Body of pancreas (tissue), 4 donors: ENCODE data around the gene SYVN1. TPM values are rescaled to one million over a fixed set of nuclear protein-coding genes. Genes with fewer than 3 reads are reported as not detected.
"Not testable (repeated sequence)": the region's sequence is repeated elsewhere in the genome, so short reads cannot be mapped to it uniquely, and the experiment has no call there.

Experiments used
- ATAC-seq: fragments of 150-250 bp; one replicate; pipeline ENCODE4 v1.9.1; 2016
- DNase-seq, 4 donors: peaks; one replicate each; pipeline ENCODE4 v3.0.0-alpha.2; 2019
- H3K27ac ChIP-seq, 4 donors: fragments of 200-600 bp; sonication (generic); 1 replicate in 3 of 4; 2 replicates in 1 of 4; pipeline versions ENCODE4 v1.5.1 to v1.6.1; 2016 to 2019; ENCODE audit warnings: mild to moderate bottlenecking in 1 of 4, mixed read lengths in 1 of 4, moderate library complexity in 1 of 4
- H3K27me3 ChIP-seq, 2 donors: fragments of 200-600 bp; sonication (generic); one replicate each; pipeline ENCODE4 v1.6.0; 2016; ENCODE audit warnings: mild to moderate bottlenecking in 1 of 2
- H3K36me3 ChIP-seq, 2 donors: fragments of 200-600 bp; sonication (generic); replicated peaks in 1 of 2; 2 replicates each; pipeline ENCODE4 v1.5.1; 2016; ENCODE audit warnings: low read depth in 2 of 2; ENCODE audit not compliant: insufficient read depth in 1 of 2
- H3K4me1 ChIP-seq: fragments of 200-600 bp; sonication (generic); one replicate; pipeline ENCODE4 v1.6.0; 2016
- H3K4me3 ChIP-seq, 2 donors: fragments of 200-600 bp; sonication (generic); 1 replicate in 1 of 2; 2 replicates in 1 of 2; pipeline ENCODE4 v1.5.1; 2016 to 2019
- H3K9me3 ChIP-seq, 3 donors: fragments of 200-600 bp; sonication (generic); 1 replicate in 2 of 3; 2 replicates in 1 of 3; pipeline ENCODE4 v1.5.1; 2016
- CTCF ChIP-seq, 7 experiments: fragments of 450-650 bp in 4 of 7; fragments of 200-600 bp in 3 of 7; sonication (generic) in 3 of 7; IDR thresholded peaks; one replicate each; pipeline ENCODE4 v1.5.1; 2016 to 2019; ENCODE audit warnings: antibody characterized with exemption in 7 of 7
- POLR2A ChIP-seq, 3 donors: fragments of 450-650 bp; IDR thresholded peaks; one replicate each; pipeline ENCODE4 v1.6.1; 2016; ENCODE audit warnings: antibody characterized with exemption in 3 of 3, mild to moderate bottlenecking in 2 of 3
- WGBS, 2 donors: methylation state at CpG; one replicate each; pipeline ENCODE4 v1.1.5; 2017; 5-methylcytosine and 5-hydroxymethylcytosine counted together
- intact Hi-C: fragments of 100-400 bp; cut with DNase I; formaldehyde crosslinking; loops from one replicate; pipeline ENCODE4 v1.15.1; 2023
- total RNA-seq, 2 donors: library from RNA; depleted of rRNA; stranded (reverse); fragments of >200 nt; gene quantifications; one replicate each; pipeline ENCODE4 v1.1.0, GENCODE V29; 2016

SYVN1 gene
- total RNA-seq, 2 donors from 2014 or later: 41.0 to 97.2 TPM

- TF ChIP-seq CTCF (IDR thresholded peaks at IDR 0.05) (peak; percentile 38 to 79 (median 58)), POLR2A (IDR thresholded peaks at IDR 0.05) (peak; percentile 64 to 81 (median 67))
- DNase-seq (peak; percentile 72 to 79 (median 75)), ATAC-seq (peak; percentile 58)
- WGBS, 2 donors: 0 to 1% methylated on average over 6 to 51 of the region's 60 CpGs
- H3K9me3 ChIP-seq: no peaks in the 10 kb centered on the region
- H3K4me3 ChIP-seq: peak overlapping the region; percentile 57 to 65
- intact Hi-C loops: no loop called here
- H3K4me1 ChIP-seq: peaks cover 46% of the 10 kb centered on the region
- peak overlapping the region; percentile 88 to 98 (median 96) for H3K27ac ChIP-seq
- peaks cover 0 to 3% of the 10 kb centered on the region in 2 donors for H3K36me3 ChIP-seq
- no peaks in the 10 kb centered on the region for H3K27me3 ChIP-seq
Observed at GRCh38 chr11:65180877-65181568, 46.7 kb upstream of the SYVN1 start.

GRCh38 chr11:65174571-65175010, 40.3 kb upstream of the SYVN1 start:
- H3K4me3 ChIP-seq, H3K4me1 ChIP-seq, H3K36me3 ChIP-seq, DNase-seq, ATAC-seq, H3K27ac ChIP-seq, intact Hi-C loops, H3K9me3 ChIP-seq, H3K27me3 ChIP-seq: not testable (repeated sequence)
- 43 to 50% methylated on average over 2 of the region's 2 CpGs for WGBS, 2 donors

- ATAC-seq: no peak
- no peaks in the 10 kb centered on the region for H3K4me1 ChIP-seq
- intact Hi-C loops: no loop called here
- 75 to 79% methylated on average over 9 of the region's 10 CpGs for WGBS, 2 donors
- no peaks in the 10 kb centered on the region for H3K27me3 ChIP-seq
- no peak overlapping the region for H3K4me3 ChIP-seq
- no peaks in the 10 kb centered on the region for H3K36me3 ChIP-seq
- no peak for TF ChIP-seq POLR2A (IDR thresholded peaks at IDR 0.05)
- no peak for TF ChIP-seq CTCF (IDR thresholded peaks at IDR 0.05)
- no peak for DNase-seq
- no peak overlapping the region for H3K27ac ChIP-seq
- H3K9me3 ChIP-seq: no peaks in the 10 kb centered on the region
Observed at GRCh38 chr11:65172600-65172999, 38.3 kb upstream of the SYVN1 start.

- H3K27me3 ChIP-seq: no peaks in the 10 kb centered on the region
- no peak within 1 kb of the TSS for H3K4me3 ChIP-seq
- H3K36me3 ChIP-seq: no peaks in the 10 kb centered on the region
- WGBS, 2 donors: 91 to 95% methylated on average over 12 to 21 of the region's 21 CpGs
- intact Hi-C loops: no loop called here
- DNase-seq (no peak), ATAC-seq (no peak)
- H3K4me1 ChIP-seq: peaks cover 9% of the 10 kb centered on the region
- no peaks in the 10 kb centered on the region for H3K9me3 ChIP-seq
- no peak within 1 kb of the TSS for H3K27ac ChIP-seq
- TF ChIP-seq POLR2A (IDR thresholded peaks at IDR 0.05) (no peak), CTCF (IDR thresholded peaks at IDR 0.05) (no peak)
Observed at GRCh38 chr11:65170058-65170534, 35.8 kb upstream of the SYVN1 start, which contains the start of gene SPDYC. TSS of gene SPDYC (plus strand) at chr11:65170233. CDS start at chr11:65171358, 1,125 bp downstream.

GRCh38 chr11:65169164-65169641, 34.9 kb upstream of the SYVN1 start:
- DNase-seq (no peak), ATAC-seq (no peak)
- H3K4me3 ChIP-seq: no peak overlapping the region
- no peaks in the 10 kb centered on the region for H3K27me3 ChIP-seq
- 72 to 91% methylated on average over 7 to 11 of the region's 11 CpGs for WGBS, 2 donors
- H3K9me3 ChIP-seq: no peaks in the 10 kb centered on the region
- TF ChIP-seq POLR2A (IDR thresholded peaks at IDR 0.05): no peak
- TF ChIP-seq CTCF (IDR thresholded peaks at IDR 0.05): no peak
- H3K36me3 ChIP-seq: no peaks in the 10 kb centered on the region
- peaks cover 9% of the 10 kb centered on the region for H3K4me1 ChIP-seq
- intact Hi-C loops: no loop called here
- H3K27ac ChIP-seq: no peak overlapping the region
